DMS153 treated with DMSO at 0.1 percent for 48 hours (cell line): Measurements from ENCODE around the gene KRTAP10-8.
"Not testable (repeated sequence)": the region's sequence is repeated elsewhere in the genome, so short reads cannot be mapped to it uniquely, and the experiment has no call there.

Source experiments
- DNase-seq: peaks from one replicate; lab custom pipeline; 2025; ENCODE audit not compliant: unreplicated experiment; lab: John Stamatoyannopoulos, UW

The KRTAP10-8 gene

GRCh38 chr21:44598061-44598460 is 13.8 kb upstream of the KRTAP10-8 start:
- DNase-seq = no peak

DNA sequence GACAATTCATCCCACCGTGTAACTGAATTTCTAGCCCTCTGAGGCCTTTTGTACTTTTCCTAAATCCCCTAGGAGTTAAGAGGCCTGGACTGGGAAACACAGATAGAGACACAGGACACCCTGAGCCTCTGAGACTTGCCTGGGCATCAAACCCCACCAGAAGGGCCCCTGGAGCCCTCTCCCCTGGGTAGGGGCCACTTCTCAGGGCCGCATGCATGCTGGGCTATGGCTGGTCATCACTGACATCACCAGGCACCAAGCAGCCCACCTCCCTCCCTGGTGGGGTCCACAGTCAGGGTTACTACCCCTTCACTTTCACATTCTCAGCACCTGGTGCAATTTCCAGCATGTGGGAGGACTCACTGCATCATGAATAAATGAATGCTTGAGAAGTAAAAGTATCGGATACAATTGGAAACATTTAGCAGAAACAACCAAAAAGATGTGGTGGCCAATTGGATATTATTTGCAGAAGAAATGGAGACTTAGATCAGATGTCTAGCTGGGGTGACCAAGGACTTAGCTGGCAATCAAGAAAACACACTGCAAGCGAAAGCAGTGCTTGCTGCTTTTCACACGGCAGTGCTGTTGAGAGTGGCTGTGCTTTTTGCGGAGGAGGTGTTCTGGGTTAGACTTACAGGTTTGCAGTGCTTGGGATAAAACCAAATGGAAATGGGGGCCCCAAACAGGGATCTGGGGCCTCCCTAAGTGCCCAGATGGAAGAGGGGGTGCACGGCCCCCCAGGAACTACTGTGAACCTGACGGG is 12.4 kb upstream of the KRTAP10-8 start:
- no peak for DNase-seq

- not testable (repeated sequence) for DNase-seq
Measured at GRCh38 chr21:44600118-44600978, 11.5 kb upstream of the KRTAP10-8 start, which contains the start of gene KRTAP10-7. KRTAP10-7 (plus strand) TSS chr21:44600597; CDS start chr21:44600622, 25 bp downstream.

DNA sequence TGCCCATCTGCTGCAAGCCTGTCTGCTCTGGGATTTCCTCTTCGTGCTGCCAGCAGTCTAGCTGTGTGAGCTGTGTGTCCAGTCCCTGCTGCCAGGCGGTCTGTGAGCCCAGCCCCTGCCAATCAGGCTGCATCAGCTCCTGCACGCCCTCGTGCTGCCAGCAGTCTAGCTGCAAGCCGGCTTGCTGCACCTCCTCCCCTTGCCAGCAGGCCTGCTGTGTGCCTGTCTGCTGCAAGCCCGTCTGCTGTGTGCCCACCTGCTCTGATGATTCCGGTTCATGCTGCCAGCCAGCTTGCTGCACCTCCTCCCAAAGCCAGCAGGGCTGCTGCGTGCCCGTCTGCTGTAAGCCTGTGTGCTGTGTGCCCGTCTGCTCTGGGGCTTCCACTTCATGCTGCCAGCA is 10.8 kb upstream of the KRTAP10-8 start:
- DNase-seq = not testable (repeated sequence)

DNA sequence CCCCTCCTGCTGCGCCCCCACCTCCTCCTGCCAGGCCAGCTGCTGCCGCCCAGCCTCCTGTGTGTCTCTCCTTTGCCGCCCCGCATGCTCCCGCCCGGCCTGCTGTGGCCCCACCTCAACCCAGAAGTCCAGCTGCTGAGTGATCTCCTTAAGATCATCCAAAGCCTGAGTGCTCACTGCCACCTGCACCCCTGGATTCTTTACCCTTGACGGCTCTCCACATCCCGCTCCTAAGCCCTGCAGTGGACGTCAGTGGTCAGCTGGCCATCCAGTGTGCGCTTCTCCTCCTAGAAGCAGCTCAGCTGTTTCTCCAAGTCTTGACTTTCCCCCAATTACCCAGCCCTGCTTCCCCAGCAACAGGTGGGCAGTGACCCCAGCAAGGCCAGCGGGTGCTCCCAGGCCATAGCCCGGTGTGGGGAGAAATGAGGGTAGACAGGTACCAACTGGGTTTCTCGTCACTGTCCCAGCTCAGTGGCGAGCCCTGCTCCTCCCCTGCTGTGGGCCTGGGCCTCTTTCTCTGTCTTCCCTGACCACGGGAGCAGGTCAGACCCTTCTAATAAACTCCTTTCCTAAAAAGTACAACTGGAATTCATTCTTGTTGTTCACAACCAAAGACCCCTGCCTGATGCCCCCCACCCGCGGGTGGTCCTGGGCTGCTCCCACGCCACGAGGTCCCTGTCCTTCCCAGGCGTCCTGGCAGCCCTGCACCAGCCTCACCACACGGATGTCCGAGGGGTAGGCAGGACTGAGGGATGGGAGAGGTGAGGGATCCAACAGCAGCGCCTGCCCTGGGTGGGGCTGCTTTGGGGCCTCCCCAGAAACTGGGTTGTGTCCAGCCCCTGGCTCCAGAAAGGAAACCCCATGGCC is 10.1 kb upstream of the KRTAP10-8 start:
- DNase-seq = no peak

DNA sequence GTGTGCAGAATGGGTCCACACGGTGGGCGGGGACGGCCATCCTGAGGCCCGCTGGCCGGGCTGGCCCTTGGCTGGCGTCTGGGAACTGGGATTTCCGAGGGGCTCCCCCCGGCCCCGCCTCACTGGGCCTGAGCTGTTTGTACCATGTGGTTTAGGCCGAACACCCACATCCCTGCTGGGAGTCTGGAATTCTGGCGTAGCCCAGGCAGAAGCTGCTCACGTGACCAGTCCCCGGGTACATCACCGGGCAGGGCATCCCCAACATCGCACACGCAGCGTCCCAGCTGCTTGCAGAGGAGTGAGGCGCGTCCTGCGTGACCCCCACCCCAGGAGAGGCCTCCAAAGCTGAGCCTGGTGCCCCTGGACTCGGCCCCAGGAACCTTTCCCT is 9.4 kb upstream of the KRTAP10-8 start:
- no peak for DNase-seq

DNA sequence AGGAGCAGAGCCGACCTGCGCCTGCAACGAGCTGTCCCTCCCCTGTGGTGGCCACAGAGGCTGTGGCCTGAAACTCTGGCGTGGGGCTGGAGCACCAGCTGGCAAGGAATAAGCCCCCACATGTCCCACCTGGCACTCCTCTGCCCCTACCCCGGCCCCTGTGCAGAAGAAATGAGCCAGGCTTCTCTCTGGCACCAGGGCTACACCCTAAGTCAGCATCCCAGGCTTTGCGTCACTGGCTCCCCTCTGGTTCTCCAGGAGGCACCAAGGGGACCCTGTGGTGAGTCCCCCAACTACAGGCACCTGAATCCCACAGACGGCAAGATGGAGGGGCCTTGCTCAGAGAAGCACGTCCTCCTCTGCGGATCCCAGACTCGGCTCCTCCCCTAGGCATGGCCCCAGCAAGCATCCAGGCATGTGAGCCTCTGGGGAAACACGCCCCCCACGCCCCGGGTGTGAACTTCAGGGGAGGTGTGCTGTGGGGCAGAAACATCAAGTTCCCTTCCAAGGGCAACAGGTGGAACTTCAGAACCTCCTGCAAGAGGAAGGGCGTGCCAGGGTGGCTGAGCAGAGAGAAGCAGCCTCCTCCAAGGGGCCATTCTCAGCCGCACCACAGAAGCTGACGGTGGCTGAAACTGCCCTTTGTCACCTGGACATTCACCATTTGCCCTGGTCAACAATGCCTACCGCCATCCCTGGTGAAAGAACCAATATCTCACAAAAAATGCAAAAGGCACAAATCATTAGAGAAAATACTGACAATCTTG is 8.6 kb upstream of the KRTAP10-8 start:
- DNase-seq = no peak

DNA sequence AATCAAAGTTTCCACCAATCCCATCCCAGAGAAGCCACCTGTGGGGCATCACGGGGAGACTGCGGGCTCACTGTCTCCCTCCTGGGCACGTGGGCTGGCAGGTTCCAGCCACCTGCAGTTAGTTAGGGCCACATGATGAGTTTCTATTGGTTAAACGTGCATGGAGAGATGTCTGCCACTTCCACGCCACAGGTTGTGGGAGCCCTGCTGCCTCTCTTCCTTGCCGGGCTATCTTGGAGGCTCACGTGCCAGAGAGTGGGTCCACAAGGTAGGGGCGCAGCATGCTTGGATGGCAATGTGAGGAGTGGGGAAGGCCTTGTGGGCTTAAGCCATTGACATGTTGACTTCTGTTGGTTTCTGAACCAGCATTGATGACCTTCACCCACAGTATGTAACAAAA is 8.0 kb upstream of the KRTAP10-8 start:
- no peak for DNase-seq

- no peak for DNase-seq
Measured at GRCh38 chr21:44606495-44606894, 5.4 kb upstream of the KRTAP10-8 start.

DNA sequence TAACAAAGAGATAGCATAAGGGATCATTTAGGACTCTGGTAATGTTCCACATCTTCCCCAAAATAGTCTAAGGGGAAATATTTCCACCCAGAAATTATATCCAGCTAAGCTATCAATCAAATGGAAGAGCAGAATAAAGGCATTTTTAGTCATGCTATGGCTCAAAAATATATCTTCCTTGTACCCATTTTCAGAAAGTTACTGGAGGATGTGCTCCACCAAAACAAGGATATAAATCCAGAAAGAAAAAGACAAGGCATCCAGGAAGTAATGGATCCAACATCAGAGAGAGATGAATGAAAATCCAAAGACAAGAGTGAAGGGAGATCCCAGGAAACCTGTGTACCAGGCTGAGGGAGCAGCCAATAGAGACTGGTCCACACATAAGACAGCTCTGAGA is 2.7 kb upstream of the KRTAP10-8 start:
- DNase-seq = no peak

- DNase-seq = not testable (repeated sequence)
Measured at GRCh38 chr21:44610157-44610843, 1.6 kb upstream of the KRTAP10-8 start.

DNA sequence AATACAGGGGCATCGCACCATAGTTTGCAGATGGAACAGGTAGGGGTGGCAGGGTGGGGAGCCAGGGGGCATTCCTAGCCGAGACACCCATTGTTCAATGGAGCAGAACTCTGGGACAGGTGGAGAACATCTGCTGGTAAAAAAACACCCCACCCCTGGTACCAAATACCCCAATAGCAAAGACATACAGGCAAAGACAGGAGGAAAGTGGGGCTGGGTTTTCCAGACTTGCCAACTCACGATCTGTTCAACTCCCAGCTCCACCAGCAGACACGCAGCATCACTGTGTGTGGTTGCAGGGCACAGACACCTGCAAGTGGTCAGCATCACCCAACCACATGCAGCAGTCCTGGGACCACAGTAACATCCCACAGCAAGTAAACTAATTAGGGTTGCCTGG is 328 bp upstream of the KRTAP10-8 start:
- DNase-seq = no peak

DNA sequence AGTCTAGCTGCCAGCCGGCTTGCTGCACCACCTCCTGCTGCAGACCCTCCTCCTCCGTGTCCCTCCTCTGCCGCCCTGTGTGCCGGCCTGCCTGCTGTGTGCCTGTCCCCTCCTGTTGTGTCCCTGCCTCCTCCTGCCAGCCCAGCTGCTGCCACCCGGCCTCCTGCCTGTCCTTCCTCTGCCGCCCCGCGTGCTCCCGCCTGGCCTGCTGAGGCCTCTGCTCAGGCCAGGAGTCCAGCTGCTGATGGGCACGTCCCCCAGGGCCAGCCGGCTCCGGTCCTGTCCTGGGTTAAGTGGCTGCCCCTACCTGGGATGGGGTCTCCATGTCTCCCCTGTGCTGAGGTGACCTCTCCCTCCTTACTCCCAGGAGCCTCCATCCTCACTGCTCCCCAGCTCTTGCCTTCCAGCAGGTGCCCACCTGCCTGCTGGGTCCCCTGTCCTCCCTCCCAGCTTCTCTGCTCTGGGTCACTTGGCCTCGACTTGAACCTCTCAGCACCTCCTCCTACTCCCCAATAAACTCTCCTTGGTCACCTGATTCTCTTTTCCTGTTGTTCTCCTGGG is 870 bp downstream of the KRTAP10-8 start:
- DNase-seq = no peak

DNA sequence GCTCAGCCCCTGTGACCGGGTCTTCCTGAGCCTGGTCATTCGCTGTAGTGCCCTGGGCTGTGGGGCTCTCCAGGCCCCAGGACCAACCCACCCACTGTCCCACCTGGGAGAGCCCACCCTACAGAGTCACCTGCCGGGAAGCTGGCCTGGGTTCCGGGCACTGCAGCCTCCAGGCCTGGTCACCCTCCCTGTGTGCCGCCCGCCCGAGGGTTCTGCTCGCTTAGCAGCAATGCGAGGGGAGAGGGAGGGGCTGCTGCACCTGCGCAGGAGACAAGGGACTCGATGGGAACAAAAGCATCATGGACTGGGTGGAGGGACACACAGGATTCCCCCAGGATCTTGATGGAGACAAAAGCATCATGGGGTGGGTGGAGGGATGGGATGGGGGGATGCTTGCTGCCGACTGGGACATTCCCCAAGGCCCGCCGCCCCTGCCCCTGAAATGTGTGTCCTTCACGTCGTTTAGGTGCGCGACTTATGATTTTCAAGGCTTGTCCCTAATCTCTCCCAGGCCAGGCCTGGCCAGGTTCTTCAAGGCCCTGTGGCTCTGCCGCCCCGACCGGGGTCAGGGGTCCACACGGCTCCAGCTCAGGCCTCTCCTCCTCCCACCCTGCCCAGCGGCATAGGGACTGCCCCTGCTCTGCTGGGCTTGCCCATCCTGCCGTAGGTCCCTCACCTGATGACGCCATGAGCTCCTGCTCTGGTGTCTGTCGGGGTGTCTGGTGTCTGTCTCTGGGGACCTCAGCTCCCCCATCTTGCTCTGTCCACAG is 1.7 kb downstream of the KRTAP10-8 start:
- DNase-seq = no peak

DNA sequence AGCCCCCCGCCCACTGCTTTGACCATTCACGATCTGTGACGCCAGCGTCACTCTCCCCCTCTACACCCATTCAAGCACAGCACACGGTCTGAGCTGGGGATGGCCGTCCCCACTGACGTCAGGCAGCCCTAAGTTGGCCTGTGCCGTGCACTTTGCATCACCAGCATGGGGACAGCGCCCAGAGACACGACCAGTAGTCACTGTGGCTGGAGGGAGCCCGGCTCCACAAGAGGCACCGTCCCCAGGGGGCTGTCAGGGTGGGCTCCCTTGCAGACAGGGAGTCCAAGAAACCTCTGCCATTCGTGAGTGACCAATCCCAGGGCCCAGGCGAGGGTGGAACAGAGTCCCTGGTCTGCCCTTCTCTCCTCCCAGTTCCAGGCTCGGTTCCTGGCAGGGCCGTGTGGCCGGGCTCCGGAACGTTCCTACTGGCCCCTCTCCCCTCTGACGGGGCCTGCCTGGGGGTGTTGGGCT is 2.3 kb downstream of the KRTAP10-8 start:
- DNase-seq = no peak

GRCh38 chr21:44614961-44615391 is 3.1 kb downstream of the KRTAP10-8 start:
- no peak for DNase-seq

- DNase-seq = no peak
Measured at GRCh38 chr21:44615466-44615865, 3.6 kb downstream of the KRTAP10-8 start.

DNA sequence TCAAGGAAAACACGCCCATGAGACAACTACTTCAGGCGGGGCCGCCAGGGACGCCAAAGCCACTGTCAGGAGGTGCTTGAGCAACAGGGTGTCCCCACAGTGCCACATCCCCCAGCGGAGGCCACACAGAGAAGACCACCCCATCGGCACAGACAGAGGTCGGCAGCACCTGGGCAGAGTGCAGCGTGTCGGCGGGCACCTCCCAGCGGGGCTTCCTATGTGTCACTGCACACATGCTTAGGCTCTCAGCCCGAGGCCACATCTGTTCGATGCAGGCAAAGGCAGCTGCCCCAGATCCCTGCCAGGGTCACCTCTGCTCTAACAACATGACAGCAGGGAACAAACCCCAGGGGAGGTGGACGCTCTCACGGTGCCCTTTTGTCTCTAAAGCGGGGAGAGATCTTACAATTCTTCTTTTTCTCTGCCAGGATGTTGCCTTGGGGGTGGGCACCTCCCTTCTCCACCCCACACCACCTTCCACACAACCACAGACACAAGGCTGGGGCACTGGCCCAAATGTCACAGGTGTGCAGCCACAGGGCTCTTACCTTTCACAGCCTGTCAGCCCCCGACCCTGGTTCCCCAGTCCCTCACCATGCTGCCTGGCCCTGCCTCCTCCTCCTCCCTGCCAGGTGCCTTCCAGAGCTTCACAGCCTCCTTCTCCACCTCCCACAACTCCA is 4.2 kb downstream of the KRTAP10-8 start:
- no peak for DNase-seq
